T-helper 17 cell (primary cell): ENCODE measurements around the gene RFC5. TPM values are rescaled to one million over a fixed set of nuclear protein-coding genes. Genes with fewer than 3 reads are reported as not detected.

Experiments
- ATAC-seq: fragments of 150-1000 bp; cut with Tn5 transposase; 2 replicates; pipeline ENCODE4 v1.10.0; 2021; ENCODE audit warnings: mild to moderate bottlenecking, moderate library complexity
- DNase-seq, 3 donors: peaks; one replicate each; pipeline versions ENCODE4 v3.0.0 to v3.0.0-alpha.2; 2020 to 2021
- H3K9me3 ChIP-seq: one replicate; pipeline ENCODE4 v1.7.0; 2013; ENCODE audit warnings: low read length, mild to moderate bottlenecking; ENCODE audit not compliant: control insufficient read depth, poor library complexity, severe bottlenecking
- H3K27ac Mint-ChIP-seq: one replicate; pipeline ENCODE4 v1.8.0; 2022; ENCODE audit warnings: mild to moderate bottlenecking, moderate library complexity, mixed read lengths
- H3K27me3 Mint-ChIP-seq: one replicate; pipeline ENCODE4 v1.8.0; 2022; ENCODE audit warnings: mixed read lengths
- H3K36me3 Mint-ChIP-seq: one replicate; pipeline ENCODE4 v1.8.0; 2022; ENCODE audit warnings: low read depth, mixed read lengths
- H3K4me1 Mint-ChIP-seq: one replicate; pipeline ENCODE4 v1.8.0; 2022; ENCODE audit warnings: mild to moderate bottlenecking, mixed read lengths
- H3K4me3 Mint-ChIP-seq: one replicate; pipeline ENCODE4 v1.8.0; 2022; ENCODE audit warnings: mild to moderate bottlenecking, moderate library complexity, mixed read lengths
- total RNA-seq, 4 donors: library from RNA in 2 of 4; stranded (reverse) in 2 of 4; gene quantifications; one replicate each; pipeline ENCODE4 v1.2.3 and lab custom pipeline; 2022 to 2026

Gene RFC5
- total RNA-seq, 2 donors from 2014 or later = 10.6 to 15.8 TPM

DNA sequence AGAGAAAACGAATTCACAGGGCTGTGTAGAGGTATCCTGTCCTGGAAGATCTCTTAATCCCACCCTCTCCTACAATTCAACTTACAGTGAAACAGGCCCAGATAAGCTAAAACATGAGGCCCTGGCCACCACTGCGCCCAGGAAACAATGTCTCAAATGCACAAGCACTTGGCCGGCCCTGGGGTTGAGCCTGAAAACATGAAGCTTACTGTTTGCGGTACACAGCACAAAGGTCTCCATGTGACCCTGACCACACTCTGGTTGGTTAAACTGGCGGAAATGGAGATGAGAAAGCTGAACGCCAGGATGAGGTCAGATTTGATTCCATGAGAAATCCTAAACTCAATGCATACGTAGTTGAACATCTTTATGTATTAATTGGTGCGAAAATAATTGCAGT, 28.1 kb downstream of the RFC5 start:
- no peak overlapping the region for H3K4me3 Mint-ChIP-seq
- H3K27me3 Mint-ChIP-seq = no peaks in the 10 kb centered on the region
- peaks cover 5% of the 10 kb centered on the region for H3K4me1 Mint-ChIP-seq
- H3K36me3 Mint-ChIP-seq = peaks cover 2% of the 10 kb centered on the region
- ATAC-seq = no peak
- no peaks in the 10 kb centered on the region for H3K9me3 ChIP-seq
- peak overlapping the region; percentile 43 for H3K27ac Mint-ChIP-seq
- DNase-seq = no peak

DNA sequence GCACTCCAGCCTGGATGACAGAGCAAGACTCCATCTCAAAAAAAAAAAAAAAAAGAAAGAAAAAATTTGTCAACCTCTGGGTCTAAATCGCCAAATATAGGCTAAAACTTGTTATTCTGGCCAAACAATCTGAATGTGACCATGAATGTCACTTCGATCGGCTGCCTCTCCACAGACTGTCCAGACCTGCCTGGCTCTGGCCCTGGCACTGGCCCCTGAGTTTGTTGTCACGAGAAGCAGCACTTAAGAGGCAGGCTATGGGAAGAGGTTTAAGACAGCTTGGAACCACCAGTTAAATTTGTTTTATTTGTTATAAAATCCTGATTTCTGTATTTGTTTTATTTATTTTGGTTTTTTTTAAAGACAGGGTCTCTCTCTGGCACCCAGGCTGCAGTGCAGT, 29.9 kb downstream of the RFC5 start:
- no peak overlapping the region for H3K27ac Mint-ChIP-seq
- peaks cover 10% of the 10 kb centered on the region for H3K4me1 Mint-ChIP-seq
- H3K9me3 ChIP-seq = no peaks in the 10 kb centered on the region
- peaks cover 6% of the 10 kb centered on the region for H3K36me3 Mint-ChIP-seq
- no peaks in the 10 kb centered on the region for H3K27me3 Mint-ChIP-seq
- no peak for ATAC-seq
- no peak for DNase-seq
- no peak overlapping the region for H3K4me3 Mint-ChIP-seq

DNA sequence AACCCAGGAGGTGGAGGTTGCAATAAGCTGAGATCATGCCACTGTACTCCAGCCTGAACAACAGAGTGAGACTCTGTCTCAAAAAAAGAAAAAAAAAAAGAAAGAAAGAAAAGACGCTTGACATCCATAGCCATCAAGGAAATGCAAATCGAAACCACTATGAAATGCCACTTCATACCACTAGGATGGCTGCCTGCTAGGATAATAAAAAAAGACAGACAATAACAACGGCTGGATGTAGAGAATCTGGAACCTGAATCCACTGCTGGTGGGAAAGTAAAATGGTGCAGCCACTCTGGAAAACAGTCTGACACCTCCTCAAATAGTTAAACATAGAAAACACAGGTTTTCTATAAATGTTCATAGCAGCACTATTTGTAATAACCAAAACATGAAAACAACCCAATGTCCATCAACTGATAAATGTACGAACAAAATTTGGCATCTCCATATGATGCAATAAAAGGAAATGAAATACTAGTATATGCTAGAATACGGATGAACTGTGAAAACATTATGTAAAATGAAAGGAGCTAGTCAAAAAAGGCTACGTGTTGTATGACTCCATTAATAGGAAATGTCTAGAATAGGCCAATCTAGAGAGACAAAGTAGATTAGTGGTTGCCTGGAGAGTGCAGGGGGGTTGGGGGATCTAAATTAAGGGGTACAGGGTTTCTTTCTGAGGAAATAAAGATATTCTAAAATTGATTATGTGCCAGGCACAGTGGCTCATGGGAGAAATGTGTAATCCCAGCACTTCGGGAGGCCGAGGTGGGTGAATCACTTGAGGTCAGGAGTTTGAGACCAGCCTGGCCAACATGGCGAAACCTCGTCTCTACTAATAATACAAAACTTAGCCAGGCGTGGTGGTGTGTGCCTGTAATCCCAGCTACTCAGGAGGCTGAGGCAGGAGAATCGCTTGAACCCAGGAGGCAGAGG, 34.7 kb downstream of the RFC5 start:
- DNase-seq = no peak
- H3K9me3 ChIP-seq = no peaks in the 10 kb centered on the region
- no peaks in the 10 kb centered on the region for H3K27me3 Mint-ChIP-seq
- peak overlapping the region; percentile 98 for H3K27ac Mint-ChIP-seq
- peak overlapping the region; percentile 76 for H3K4me3 Mint-ChIP-seq
- H3K36me3 Mint-ChIP-seq = peaks cover 6% of the 10 kb centered on the region
- no peak for ATAC-seq
- peaks cover 25% of the 10 kb centered on the region for H3K4me1 Mint-ChIP-seq

DNA sequence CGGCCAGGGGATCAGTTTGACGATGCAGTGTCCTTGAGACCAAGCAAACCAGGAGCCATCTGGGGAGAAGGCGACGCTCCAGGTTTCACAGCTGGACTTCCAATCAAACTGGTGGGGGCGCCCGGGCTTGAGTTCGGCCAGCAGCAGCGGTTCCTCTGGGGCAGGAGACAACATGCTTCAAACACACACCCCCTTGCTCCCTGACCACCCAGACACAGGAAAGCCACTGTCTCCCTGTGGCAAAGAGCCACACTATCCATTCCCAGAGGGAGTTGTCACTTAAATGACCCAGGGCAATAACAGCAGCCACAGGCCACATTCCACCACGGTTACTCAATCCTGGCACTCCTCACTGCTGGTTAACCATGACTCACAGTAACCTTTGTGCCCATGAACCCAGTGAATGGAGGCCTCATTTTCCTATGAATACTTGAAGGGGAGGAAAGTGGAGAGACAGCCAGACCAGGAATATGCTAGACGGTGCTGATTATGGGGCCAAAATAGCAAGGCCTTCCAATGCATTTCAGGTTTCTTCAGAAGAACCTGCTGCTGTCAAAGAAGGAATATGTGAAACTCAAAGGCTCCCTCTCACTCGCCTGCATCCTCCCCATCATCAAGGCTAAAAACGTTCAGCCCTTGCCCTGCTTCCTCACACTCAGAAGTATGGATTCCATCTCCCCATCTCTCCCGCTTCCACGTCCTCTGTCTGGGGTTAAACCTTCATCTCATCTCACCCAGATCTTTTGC, 36.0 kb downstream of the RFC5 start:
- H3K27me3 Mint-ChIP-seq = no peaks in the 10 kb centered on the region
- DNase-seq = no peak
- ATAC-seq = no peak
- H3K9me3 ChIP-seq = no peaks in the 10 kb centered on the region
- H3K4me3 Mint-ChIP-seq = peak overlapping the region; percentile 82
- peaks cover 6% of the 10 kb centered on the region for H3K36me3 Mint-ChIP-seq
- H3K4me1 Mint-ChIP-seq = peaks cover 27% of the 10 kb centered on the region
- peak overlapping the region; percentile 98 for H3K27ac Mint-ChIP-seq

DNA sequence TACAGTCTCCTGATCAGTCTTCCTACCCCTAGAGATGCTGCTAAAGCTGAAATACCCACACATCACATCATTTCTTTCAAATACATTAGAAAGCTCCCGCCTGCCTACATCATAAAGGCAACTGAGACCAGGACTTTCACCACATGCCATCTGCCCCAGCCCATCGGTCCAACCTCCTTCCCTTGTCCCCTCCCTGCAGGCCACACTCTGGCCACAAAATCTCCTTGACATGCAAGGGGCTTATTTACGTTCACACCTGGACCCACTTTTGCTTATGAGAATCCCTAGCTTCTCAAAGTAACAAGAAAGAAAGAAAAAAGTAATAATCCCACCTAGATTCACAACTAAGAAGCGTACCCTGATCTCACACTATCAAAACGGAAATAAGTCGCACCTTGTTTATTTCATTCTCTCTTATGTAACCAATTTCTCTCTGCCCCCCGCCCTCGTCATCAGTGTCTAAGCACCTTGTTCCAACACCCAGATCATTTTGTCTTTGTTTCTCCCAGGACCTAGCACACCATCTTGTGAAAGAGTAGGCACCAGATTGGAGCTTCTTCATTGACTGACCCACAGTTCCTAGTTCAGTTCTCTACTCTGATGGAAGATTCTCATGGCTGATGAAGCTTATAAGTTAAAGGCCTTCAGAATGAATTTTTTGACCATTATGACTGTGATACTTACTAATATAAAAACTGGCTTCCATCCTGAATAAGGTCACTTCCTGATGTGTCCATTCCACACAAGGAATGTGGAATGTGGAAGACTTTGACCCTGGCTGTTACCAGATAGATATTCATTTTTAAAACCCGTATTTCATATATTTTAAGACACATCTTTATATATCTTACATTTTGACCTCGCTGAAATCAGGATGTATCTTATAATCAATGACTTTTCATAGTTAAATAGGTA, 36.8 kb downstream of the RFC5 start:
- H3K9me3 ChIP-seq = no peaks in the 10 kb centered on the region
- H3K27me3 Mint-ChIP-seq = no peaks in the 10 kb centered on the region
- no peak for DNase-seq
- H3K27ac Mint-ChIP-seq = peak overlapping the region; percentile 98
- peak; percentile 52 for ATAC-seq
- peaks cover 27% of the 10 kb centered on the region for H3K4me1 Mint-ChIP-seq
- H3K36me3 Mint-ChIP-seq = peaks cover 6% of the 10 kb centered on the region
- H3K4me3 Mint-ChIP-seq = peak overlapping the region; percentile 82

DNA sequence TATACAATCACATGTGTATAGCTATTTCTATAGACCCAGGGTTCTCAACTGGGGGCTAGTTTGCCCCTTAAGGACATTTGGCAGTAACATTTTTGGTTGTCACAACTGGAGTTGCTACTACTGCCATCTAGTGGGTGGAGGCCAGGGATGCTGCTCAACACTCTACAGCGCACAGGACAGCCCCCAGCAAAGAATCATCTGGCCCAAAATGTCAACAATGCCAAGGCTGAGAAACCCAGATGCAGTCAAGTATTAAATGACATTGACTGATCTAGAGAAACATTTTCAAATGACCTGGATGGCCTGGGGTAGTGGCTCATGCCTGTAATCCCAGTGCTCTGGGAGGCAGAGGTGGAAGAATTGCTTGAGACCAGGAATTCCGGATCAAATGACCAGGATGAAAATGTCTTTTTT, 38.6 kb downstream of the RFC5 start:
- peaks cover 6% of the 10 kb centered on the region for H3K36me3 Mint-ChIP-seq
- no peak overlapping the region for H3K27ac Mint-ChIP-seq
- DNase-seq (peak; percentile 39 to 58 (median 48)), ATAC-seq (peak; percentile 85)
- H3K27me3 Mint-ChIP-seq = no peaks in the 10 kb centered on the region
- no peak overlapping the region for H3K4me3 Mint-ChIP-seq
- H3K4me1 Mint-ChIP-seq = peaks cover 34% of the 10 kb centered on the region
- H3K9me3 ChIP-seq = no peaks in the 10 kb centered on the region

DNA sequence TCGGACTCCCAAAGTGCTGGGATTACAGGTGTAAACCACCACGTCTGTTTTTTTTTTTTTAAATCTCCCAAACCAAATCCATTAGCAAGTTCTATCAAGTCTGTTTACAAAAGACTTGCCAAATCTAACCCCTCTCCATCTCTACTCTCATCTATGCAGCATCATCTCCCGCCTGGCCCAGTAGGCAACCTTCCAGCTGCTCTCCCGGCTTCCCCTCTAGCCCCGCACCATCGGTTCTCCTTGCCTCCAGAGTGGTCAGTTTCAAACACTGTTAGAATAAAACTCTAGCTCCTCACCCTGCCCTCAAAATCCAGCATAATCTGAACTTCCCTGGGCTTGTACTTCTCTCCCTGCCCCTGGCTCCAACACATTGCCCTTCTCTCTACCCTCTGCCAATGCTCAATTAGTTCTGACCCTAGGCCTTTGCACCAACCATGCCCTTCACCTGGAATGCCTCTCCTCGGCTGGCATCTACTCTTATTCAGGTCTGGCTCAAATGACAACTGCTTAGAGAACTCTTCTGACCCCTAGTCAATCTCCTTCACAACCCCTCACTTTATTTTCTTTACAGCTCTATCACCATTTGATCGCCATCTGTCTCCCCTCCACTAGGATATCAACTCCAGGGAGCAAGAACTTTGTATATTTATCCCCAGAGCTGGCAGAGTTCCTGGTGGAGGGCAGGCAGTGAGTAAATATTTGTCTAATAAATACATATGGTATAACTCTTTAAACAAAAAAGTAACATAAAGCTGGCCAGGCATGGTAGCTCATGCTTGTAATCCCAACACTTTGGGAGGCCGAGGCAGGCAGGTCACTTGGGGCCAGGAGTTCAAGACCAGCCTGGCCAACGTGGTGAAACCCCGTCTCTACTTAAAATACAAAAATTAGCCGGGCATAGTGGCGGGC, 39.6 kb downstream of the RFC5 start:
- Mint-ChIP-seq H3K27me3 (no peaks in the 10 kb centered on the region), H3K4me1 (peaks cover 35% of the 10 kb centered on the region), H3K27ac (peak overlapping the region; percentile 74), H3K36me3 (peaks cover 6% of the 10 kb centered on the region), H3K4me3 (no peak overlapping the region)
- DNase-seq (no peak), ATAC-seq (no peak)
- no peaks in the 10 kb centered on the region for H3K9me3 ChIP-seq

DNA sequence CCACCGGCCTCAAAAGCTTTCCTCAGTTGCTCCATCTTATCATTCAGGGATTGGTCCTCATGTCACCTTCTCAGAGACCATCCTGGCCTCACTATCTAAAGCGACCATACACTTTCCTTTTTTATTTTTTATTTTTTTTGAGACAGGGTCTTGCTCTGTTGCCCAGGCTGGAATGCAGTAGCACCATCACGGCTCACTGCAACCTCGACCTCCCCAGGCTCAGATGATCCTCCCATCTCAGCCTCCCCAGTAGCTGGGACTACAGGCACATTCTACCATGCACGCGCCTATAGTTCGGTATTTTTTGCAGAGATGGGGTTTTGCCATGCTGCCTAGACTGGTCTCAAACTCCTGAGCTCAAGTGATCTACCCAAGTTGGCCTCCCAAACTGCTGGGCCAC, 41.7 kb downstream of the RFC5 start:
- no peak overlapping the region for H3K4me3 Mint-ChIP-seq
- peak overlapping the region; percentile 91 for H3K27ac Mint-ChIP-seq
- ATAC-seq = no peak
- peaks cover 1% of the 10 kb centered on the region for H3K36me3 Mint-ChIP-seq
- H3K27me3 Mint-ChIP-seq = no peaks in the 10 kb centered on the region
- no peak for DNase-seq
- peaks cover 34% of the 10 kb centered on the region for H3K4me1 Mint-ChIP-seq
- no peaks in the 10 kb centered on the region for H3K9me3 ChIP-seq

DNA sequence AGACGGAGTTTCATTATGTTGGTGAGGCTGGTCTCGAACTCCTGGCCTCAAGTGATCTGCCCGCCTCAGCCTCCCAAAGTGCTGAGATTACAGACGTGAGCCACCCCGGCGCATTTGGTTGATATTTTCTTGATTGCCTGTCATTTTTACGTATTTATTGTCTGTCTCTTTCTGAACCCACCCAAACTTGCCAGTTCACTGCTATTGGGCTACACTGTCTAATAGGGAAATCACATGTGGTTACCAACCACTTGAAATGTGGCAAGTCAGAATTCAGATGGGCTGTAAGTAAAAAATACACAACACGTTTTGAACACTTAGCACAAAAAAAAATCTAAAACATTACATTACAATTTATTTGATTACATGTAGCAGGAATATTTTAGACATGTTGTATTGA, 42.4 kb downstream of the RFC5 start:
- ATAC-seq (no peak), DNase-seq (no peak)
- H3K9me3 ChIP-seq = no peaks in the 10 kb centered on the region
- Mint-ChIP-seq H3K27me3 (no peaks in the 10 kb centered on the region), H3K27ac (peak overlapping the region; percentile 91), H3K36me3 (no peaks in the 10 kb centered on the region), H3K4me1 (peaks cover 32% of the 10 kb centered on the region), H3K4me3 (no peak overlapping the region)

DNA sequence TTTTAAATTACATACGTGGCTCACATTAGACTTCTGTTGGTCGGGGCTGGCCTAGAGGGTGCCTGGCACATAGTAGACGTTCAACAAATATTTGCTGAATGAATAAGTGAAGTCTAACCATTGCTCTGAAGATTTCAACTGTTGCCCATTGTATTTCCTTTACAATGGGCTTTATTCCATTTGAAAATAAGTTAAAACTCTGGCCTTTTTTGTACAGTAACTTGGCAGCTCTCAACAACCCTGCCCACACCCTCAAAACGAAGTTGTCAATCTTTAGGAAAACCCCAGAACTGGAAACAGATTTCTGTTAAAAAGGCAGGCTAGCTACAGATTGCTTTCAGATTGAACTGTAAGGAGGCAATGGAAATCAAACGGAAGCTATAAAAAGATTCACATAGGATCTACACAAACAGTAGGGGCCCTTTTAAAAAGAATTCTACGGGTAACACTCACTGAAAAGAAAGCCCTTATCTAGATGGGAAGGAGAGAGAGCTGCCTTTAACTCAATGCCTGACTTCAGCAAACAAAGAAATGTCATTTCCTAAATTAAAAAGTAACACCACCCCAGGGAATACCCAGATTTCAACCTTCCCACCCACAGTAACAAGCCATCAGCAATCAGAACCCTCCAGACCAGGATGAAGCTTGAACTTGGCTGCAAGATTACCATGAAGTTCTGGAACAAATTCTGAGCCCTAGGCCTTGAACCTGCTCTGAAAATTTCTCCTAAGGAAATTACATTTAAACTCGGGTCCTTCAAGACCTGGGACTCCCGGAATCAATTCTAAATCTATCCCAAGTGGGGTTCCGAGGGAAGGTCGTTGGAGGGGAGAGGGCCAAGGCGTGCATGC, 43.1 kb downstream of the RFC5 start:
- Mint-ChIP-seq H3K27ac (peak overlapping the region; percentile 91), H3K4me3 (peak overlapping the region; percentile 92), H3K27me3 (no peaks in the 10 kb centered on the region), H3K4me1 (peaks cover 35% of the 10 kb centered on the region), H3K36me3 (no peaks in the 10 kb centered on the region)
- ATAC-seq (no peak), DNase-seq (no peak)
- no peaks in the 10 kb centered on the region for H3K9me3 ChIP-seq

DNA sequence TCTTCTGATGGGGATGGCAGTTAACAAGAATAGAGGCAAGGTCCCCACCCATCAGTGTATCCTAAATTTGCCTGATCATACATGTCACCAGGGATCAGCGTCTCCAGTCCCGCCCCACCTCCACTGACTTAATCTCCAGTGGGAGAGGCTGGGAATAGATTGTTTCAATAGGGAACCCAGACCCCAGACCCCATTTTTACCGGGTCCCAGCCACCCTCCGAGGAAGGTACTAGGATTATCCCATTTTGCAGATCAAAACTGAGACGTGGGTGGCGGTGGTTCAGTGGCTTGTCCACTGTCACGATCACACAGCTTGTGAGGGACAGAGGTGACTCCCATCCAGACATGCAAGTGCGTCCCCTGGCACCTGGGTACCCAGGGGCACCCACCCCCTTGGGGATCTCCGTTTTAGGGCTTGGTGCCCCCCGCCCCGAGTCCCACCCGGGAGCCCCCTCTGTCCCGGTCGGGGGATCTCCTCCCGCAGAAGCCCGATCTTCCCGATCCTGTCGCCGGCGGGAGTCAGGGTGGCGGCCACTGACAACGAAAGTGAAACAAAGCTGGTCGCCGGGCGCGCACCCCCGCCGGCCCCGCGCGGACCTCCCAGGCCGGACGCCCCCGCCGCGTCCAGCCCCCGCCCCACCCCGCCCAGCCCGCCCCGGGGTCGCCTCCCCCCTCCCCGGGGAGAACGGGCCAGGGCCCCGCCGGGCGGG, 44.0 kb downstream of the RFC5 start:
- peak overlapping the region; percentile 92 for H3K4me3 Mint-ChIP-seq
- no peaks in the 10 kb centered on the region for H3K9me3 ChIP-seq
- H3K4me1 Mint-ChIP-seq = peaks cover 40% of the 10 kb centered on the region
- H3K36me3 Mint-ChIP-seq = no peaks in the 10 kb centered on the region
- peak; percentile 29 for ATAC-seq
- peak overlapping the region; percentile 95 for H3K27ac Mint-ChIP-seq
- no peaks in the 10 kb centered on the region for H3K27me3 Mint-ChIP-seq
- peak in 2 of 3 donors; percentile 29 for DNase-seq
